Fibroblast of skin of abdomen (primary cell): ENCODE measurements around the gene CYP2A6.

Experiments used
- DNase-seq: peaks from one replicate; pipeline ENCODE4 v3.0.0-alpha.2; 2013

CYP2A6 gene

DNA sequence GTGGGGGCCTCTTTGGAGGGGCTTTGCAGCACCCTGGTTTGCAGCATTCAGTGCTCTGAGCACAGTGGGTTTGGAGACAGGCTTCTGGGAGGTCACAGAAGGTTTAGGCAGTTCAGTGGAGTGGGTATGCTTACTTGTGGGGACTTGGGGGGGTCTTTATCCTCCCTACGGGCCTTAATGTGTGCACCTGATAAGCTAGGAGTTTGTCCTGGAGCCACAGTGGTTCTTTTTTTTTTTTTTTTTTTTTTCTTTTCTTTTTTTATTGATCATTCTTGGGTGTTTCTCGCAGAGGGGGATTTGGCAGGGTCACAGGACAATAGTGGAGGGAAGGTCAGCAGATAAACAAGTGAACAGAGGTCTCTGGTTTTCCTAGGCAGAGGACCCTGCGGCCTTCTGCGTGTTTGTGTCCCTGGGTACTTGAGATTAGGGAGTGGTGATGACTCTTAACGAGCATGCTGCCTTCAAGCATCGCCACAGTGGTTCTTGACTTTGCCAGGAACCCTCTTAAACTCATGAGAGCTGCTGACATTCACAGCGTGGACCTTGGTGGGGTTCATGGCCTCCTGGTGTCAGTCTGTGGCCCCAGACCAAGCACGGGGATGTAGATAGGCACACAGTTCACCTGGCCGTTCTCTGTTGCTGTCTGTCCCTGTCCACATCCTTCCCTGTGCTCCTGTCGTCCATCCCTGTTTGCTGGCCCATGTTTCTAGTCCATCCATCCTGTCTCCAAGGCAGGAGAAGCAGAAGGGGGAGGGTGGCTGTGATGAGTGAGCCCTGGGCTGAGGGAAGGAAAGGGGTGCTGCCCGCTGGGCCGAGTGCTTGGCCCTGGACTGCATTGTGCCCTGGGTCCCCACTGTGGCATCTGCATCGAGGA lies 48.6 kb downstream of the CYP2A6 start:
- no peak for DNase-seq

- DNase-seq: no peak
Measured at GRCh38 chr19:40800997-40801377, 49.3 kb downstream of the CYP2A6 start.

DNA sequence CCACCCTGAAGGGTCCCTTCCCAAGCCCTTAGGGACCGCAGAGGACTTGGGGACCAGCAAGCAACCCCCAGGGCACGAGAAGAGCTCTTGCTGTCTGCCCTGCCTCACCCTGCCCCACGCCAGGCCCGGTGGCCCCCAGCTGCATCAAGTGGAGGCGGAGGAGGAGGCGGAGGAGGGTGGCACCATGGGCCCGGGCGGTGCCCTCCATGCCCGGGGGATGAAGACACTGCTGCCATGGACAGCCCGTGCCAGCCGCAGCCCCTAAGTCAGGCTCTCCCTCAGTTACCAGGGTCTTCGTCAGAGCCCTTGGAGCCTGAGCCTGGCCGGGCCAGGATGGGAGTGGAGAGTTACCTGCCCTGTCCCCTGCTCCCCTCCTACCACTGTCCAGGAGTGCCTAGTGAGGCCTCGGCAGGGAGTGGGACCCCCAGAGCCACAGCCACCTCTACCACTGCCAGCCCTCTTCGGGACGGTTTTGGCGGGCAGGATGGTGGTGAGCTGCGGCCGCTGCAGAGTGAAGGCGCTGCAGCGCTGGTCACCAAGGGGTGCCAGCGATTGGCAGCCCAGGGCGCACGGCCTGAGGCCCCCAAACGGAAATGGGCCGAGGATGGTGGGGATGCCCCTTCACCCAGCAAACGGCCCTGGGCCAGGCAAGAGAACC lies 49.8 kb downstream of the CYP2A6 start:
- no peak for DNase-seq

DNA sequence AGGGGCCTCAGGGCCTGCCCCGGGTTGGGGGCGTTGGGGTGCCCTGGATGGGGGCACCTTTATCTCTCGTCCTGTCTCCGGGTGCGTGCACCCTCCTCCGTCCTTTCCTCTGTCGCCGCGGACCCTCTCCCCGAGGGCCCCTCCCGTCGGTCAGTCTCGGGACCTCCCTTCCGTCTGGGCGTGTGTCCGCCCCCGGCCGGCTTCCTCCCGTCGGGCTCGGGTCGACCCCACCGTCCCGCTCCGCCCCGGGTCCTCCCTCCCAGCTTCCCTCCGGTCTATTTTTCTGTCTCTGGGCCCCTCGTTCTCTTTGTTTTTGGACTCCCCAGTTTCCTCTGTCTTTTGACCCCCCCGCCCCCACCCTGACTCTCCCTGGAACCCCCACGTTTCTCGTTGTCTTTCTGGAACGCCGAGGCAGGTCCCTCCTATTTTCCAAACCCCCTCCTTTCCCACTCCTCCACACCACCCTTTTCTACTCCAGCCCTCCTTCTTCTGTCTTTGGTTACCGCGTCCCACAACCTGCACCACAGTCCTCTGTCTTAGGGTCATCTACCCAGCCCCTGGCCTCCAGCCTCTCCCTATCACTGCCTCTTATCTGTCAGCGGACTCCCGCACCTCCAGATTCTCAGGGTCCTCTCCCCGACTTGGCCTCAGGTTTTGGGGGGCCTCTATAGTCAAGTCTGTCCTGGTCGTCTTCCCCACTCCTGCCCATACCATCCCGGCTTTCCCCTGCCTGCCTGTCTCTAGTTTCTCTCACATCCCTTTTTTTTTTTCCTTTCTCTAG lies 50.5 kb downstream of the CYP2A6 start:
- DNase-seq: no peak

- DNase-seq: peak; percentile 100
Measured at GRCh38 chr19:40798683-40799557, 51.3 kb downstream of the CYP2A6 start, which contains the start of gene EGLN2. Gene EGLN2 (plus strand): TSS chr19:40799191. CDS start chr19:40800573, 1,382 bp downstream.

DNA sequence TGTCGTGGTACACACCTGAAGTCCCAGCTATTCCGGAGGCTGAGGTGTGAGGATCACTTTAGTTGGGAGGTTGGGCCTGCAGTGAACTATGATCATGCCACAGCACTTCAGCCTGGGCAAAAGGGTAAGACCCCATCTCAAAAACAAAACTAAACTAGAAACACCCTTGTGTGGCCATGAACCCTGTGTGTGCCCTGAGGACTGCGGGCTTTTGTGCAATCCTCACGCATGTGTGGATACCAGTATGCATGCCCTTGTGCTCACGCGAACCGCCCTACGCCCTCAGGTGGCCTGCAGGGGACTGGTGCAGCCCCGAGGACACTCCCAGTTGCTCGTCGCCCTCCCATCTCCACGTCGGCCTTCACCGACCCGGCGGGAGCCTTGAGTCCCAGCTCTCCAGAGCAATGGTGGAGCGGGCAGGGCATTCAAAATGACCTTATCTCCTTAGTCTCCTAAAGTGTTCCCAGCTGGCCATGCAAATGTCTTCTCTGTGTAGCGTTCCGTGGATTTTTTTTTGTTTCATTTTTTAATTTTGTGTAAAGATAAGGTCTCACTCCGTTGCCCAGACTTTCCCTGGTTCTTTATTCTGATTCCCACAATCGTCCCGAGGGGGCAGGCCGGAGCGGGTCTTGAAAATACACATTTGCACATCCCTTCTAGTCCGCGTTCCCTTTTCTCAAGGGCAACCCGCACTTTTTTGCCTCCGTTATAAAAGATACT lies 52.1 kb downstream of the CYP2A6 start:
- DNase-seq: peak; percentile 45

GRCh38 chr19:40797166-40797962 lies 52.9 kb downstream of the CYP2A6 start:
- DNase-seq: no peak
